HCT116 (cell line): Measurements from ENCODE around the gene KCNK2. TPM values are rescaled to one million over a fixed set of nuclear protein-coding genes. Genes with fewer than 3 reads are reported as not detected.

Experiments
- ATAC-seq: fragments of 200-7000 bp; cut with Tn5 transposase; 2 replicates; pipeline ENCODE4 v1.9.1; 2020; ENCODE audit warnings: mild to moderate bottlenecking, moderate library complexity
- BruUV-seq: library from RNA; stranded (reverse); fragments of 400-500 nt; replicated peaks from 2 replicates; lab custom pipeline; 2021; lab: Mats Ljungman, UMichigan
- CTCF ChIA-PET: fragments of 300-600 bp; sonication (Branson Sonifier 250); formaldehyde crosslinking; loops from one replicate; lab custom pipeline; 2021; ENCODE audit warnings: antibody characterized with exemption; lab: Charles Lee
- POLR2A ChIA-PET: fragments of 300-600, 350-600 bp; sonication (Branson Sonifier 250); formaldehyde crosslinking; loops from one replicate; lab custom pipeline; 2021; ENCODE audit warnings: antibody characterized with exemption; lab: Charles Lee
- RAD21 ChIA-PET, 2 experiments: fragments of 300-600 bp; sonication (Branson Sonifier 250); formaldehyde crosslinking; loops; one replicate each; lab custom pipeline; 2023; ENCODE audit warnings: low total read pairs in 2 of 2; ENCODE audit not compliant: uncharacterized antibody in 2 of 2, unreplicated experiment in 2 of 2, low non-redundant PET in 1 of 2; lab: Charles Lee
- DNase-seq: peaks from one replicate; pipeline ENCODE4 v3.0.0-alpha.2; 2010; ENCODE audit warnings: low read depth, low spot score
- H2AFZ ChIP-seq: fragments of 200-600 bp; shearing (Covaris generic), sonication (generic); 2 replicates; pipeline ENCODE4 v1.6.1; 2017; ENCODE audit warnings: low read depth, mixed run types, mixed read lengths, antibody characterized with exemption, low read length; ENCODE audit not compliant: poor library complexity, severe bottlenecking
- H3K27ac ChIP-seq: 2 replicates; pipeline ENCODE4 v1.5.1; 2012; ENCODE audit warnings: low read depth, low read length
- H3K27me3 ChIP-seq: fragments of 200-600 bp; sonication (generic); 2 replicates; pipeline ENCODE4 v1.6.1; 2016; ENCODE audit warnings: mixed run types, low read length, mixed read lengths; ENCODE audit not compliant: insufficient read depth
- H3K36me3 ChIP-seq, 2 experiments: fragments of 200-500 bp in 1 of 2; fragments of 200-600 bp in 1 of 2; sonication (Bioruptor generic) in 1 of 2; sonication (generic) in 1 of 2; 2 replicates each; pipeline versions ENCODE4 v1.5.1 to v1.6.1; 2014 to 2016; ENCODE audit warnings: low read length in 2 of 2, inconsistent platforms in 1 of 2, mixed read lengths in 1 of 2, mixed run types in 1 of 2; ENCODE audit not compliant: insufficient read depth in 2 of 2, control insufficient read depth in 1 of 2
- H3K4me1 ChIP-seq, 2 experiments: fragments of 200-600 bp in 1 of 2; sonication (generic) in 1 of 2; 2 replicates each; pipeline versions ENCODE4 v1.5.1 to v1.6.1; 2012 to 2017; ENCODE audit warnings: low read length in 2 of 2, inconsistent platforms in 1 of 2, mild to moderate bottlenecking in 1 of 2, mixed read lengths in 1 of 2, mixed run types in 1 of 2, moderate library complexity in 1 of 2; ENCODE audit not compliant: insufficient read depth in 2 of 2, control insufficient read depth in 1 of 2
- H3K4me2 ChIP-seq: fragments of 200-600 bp; sonication (generic); 2 replicates; pipeline ENCODE4 v1.6.1; 2017; ENCODE audit warnings: mixed run types, low read length, mixed read lengths
- H3K4me3 ChIP-seq, 2 experiments: fragments of 200-600 bp in 1 of 2; sonication (generic) in 1 of 2; replicated peaks in 1 of 2; 2 replicates each; pipeline ENCODE4 v1.5.1; 2011 to 2016; ENCODE audit warnings: low read length in 2 of 2, control low read depth in 1 of 2, low read depth in 1 of 2, mild to moderate bottlenecking in 1 of 2, mixed read lengths in 1 of 2, mixed run types in 1 of 2
- H3K79me2 ChIP-seq: fragments of 200-600 bp; sonication (generic); 2 replicates; pipeline ENCODE4 v1.6.1; 2017; ENCODE audit warnings: mild to moderate bottlenecking, mixed run types, low read length, moderate library complexity, mixed read lengths; ENCODE audit not compliant: insufficient read depth
- H3K9ac ChIP-seq: fragments of 200-600 bp; sonication (generic); 2 replicates; pipeline ENCODE4 v1.6.1; 2016; ENCODE audit warnings: low read length, mixed read lengths
- H3K9me2 ChIP-seq: fragments of 200-600 bp; sonication (generic), shearing (Covaris generic); 2 replicates; pipeline ENCODE4 v1.6.1; 2017; ENCODE audit warnings: mixed run types, mild to moderate bottlenecking, moderate library complexity; ENCODE audit not compliant: insufficient read depth
- H3K9me3 ChIP-seq, 2 experiments: fragments of 200-500 bp in 1 of 2; fragments of 200-600 bp in 1 of 2; sonication (Bioruptor generic) in 1 of 2; sonication (generic) in 1 of 2; 2 replicates each; pipeline ENCODE4 v1.6.1; 2014 to 2017; ENCODE audit warnings: low read length in 2 of 2, mixed read lengths in 2 of 2, inconsistent platforms in 1 of 2, low read depth in 1 of 2, mild to moderate bottlenecking in 1 of 2, mixed run types in 1 of 2, moderate library complexity in 1 of 2; ENCODE audit not compliant: control insufficient read depth in 1 of 2, insufficient read depth in 1 of 2
- H4K20me1 ChIP-seq: fragments of 200-600 bp; sonication (generic), shearing (Covaris generic); 2 replicates; pipeline ENCODE4 v1.6.1; 2017; ENCODE audit warnings: mixed run types, mild to moderate bottlenecking, moderate library complexity; ENCODE audit not compliant: insufficient read depth
- CEBPB ChIP-seq: IDR thresholded peaks from 2 replicates; pipeline ENCODE4 v1.6.1; 2012; ENCODE audit warnings: low read depth
- EGR1 ChIP-seq: IDR thresholded peaks from 2 replicates; pipeline ENCODE4 v1.6.1; 2012; ENCODE audit warnings: low read depth
- ELF1 ChIP-seq: IDR thresholded peaks from 2 replicates; pipeline ENCODE4 v1.6.1; 2012; ENCODE audit warnings: low read depth, borderline replicate concordance
- FOSL1 ChIP-seq: IDR thresholded peaks from 2 replicates; pipeline ENCODE4 v1.6.1; 2012; ENCODE audit warnings: low read depth
- JUND ChIP-seq: IDR thresholded peaks from 2 replicates; pipeline ENCODE4 v1.6.1; 2012
- POLR2A ChIP-seq: IDR thresholded peaks from 2 replicates; pipeline ENCODE4 v1.7.0; 2011; ENCODE audit warnings: borderline replicate concordance; ENCODE audit not compliant: insufficient read depth, insufficient read length; ENCODE audit errors: extremely low read depth
- RAD21 ChIP-seq: IDR thresholded peaks from 2 replicates; pipeline ENCODE4 v1.6.1; 2012; ENCODE audit warnings: low read depth, mild to moderate bottlenecking
- SIN3A ChIP-seq: IDR thresholded peaks from 2 replicates; pipeline ENCODE4 v1.6.1; 2012; ENCODE audit warnings: low read depth
- SP1 ChIP-seq: IDR thresholded peaks from 2 replicates; pipeline ENCODE4 v1.6.1; 2012; ENCODE audit warnings: low read depth
- TCF7L2 ChIP-seq: IDR thresholded peaks from 2 replicates; pipeline ENCODE4 v1.7.0; 2011; ENCODE audit warnings: borderline replicate concordance, inconsistent platforms; ENCODE audit not compliant: insufficient read depth, insufficient read length; ENCODE audit errors: extremely low read depth
- YY1 ChIP-seq: IDR thresholded peaks from 2 replicates; pipeline ENCODE4 v1.6.1; 2011; ENCODE audit warnings: low read length, low read depth, moderate library complexity, mild to moderate bottlenecking; ENCODE audit not compliant: insufficient replicate concordance; ENCODE audit errors: extremely low read depth
- ZFX ChIP-seq: fragments of 450-650 bp; IDR thresholded peaks from 2 replicates; pipeline ENCODE4 v1.6.1; 2017
- ZNF274 ChIP-seq: fragments of 200-500 bp; sonication (Bioruptor generic); IDR thresholded peaks from 2 replicates; pipeline ENCODE4 v1.6.1; 2014; ENCODE audit warnings: mild to moderate bottlenecking, low read depth, low read length, inconsistent platforms
- intact Hi-C: fragments of 100-400 bp; cut with micrococcal nuclease; formaldehyde crosslinking; loops from 2 replicates; pipeline ENCODE4 v1.10.0; 2022
- total RNA-seq: library from RNA; stranded (reverse); gene quantifications from one replicate; pipeline ENCODE4 v1.2.1, GENCODE V29; 2021; ENCODE audit not compliant: unreplicated experiment
- TF ChIP-seq, protein P1 (sequence below): IDR thresholded peaks from 2 replicates; pipeline ENCODE4 v1.6.1; 2012
- TF ChIP-seq, protein P2 (sequence below): IDR thresholded peaks from 2 replicates; pipeline ENCODE4 v1.6.1; 2012
- TF ChIP-seq, protein P3 (sequence below): IDR thresholded peaks from 2 replicates; pipeline ENCODE4 v1.6.1; 2012; ENCODE audit warnings: low read depth

The KCNK2 gene
- total RNA-seq, 1 experiment from 2014 or later = 0.27 TPM

DNA sequence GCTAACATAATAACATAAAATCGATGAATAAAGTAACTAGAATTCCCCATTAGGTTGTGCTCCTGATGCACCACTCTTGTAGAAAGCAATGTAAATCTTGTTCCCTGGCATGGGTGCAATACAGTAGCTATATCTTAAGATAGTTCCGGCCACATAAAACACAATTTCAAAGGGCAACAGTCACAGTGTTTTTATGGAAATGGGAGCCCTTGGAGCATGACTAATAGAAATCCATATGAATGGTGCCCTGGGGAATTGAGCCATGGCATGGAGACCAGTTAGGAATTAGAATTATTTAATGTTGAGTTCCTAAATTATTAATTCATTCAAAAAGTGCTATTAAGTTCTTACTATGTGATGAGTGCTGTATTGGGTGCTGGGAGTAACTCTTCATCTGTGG, 118.7 kb downstream of the KCNK2 start:
- ChIA-PET POLR2A (no interaction called here), RAD21 (no interaction called here), CTCF (no interaction called here)
- Histone ChIP-seq H4K20me1 (no peaks in the 10 kb centered on the region), H3K4me3 (no peak overlapping the region), H3K36me3 (no peaks in the 10 kb centered on the region), H3K4me2 (no peak overlapping the region), H2AFZ (no peak overlapping the region), H3K27ac (no peak overlapping the region), H3K27me3 (no peaks in the 10 kb centered on the region), H3K9ac (no peak overlapping the region), H3K79me2 (no peaks in the 10 kb centered on the region), H3K4me1 (no peaks in the 10 kb centered on the region), H3K9me2 (no peaks in the 10 kb centered on the region), H3K9me3 (no peaks in the 10 kb centered on the region)
- no peak for TF ChIP-seq SIN3A
- TF ChIP-seq RAD21 = no peak
- TF ChIP-seq SP1 = no peak
- TF ChIP-seq POLR2A = no peak
- TF ChIP-seq, protein P1, sequence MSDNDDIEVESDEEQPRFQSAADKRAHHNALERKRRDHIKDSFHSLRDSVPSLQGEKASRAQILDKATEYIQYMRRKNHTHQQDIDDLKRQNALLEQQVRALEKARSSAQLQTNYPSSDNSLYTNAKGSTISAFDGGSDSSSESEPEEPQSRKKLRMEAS = no peak
- no peak for TF ChIP-seq JUND
- TF ChIP-seq FOSL1 = no peak
- TF ChIP-seq YY1 = no peak
- no peak for TF ChIP-seq TCF7L2
- no peak for TF ChIP-seq ZNF274
- TF ChIP-seq, protein P2, sequence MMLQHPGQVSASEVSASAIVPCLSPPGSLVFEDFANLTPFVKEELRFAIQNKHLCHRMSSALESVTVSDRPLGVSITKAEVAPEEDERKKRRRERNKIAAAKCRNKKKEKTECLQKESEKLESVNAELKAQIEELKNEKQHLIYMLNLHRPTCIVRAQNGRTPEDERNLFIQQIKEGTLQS = no peak
- TF ChIP-seq, protein P3, sequence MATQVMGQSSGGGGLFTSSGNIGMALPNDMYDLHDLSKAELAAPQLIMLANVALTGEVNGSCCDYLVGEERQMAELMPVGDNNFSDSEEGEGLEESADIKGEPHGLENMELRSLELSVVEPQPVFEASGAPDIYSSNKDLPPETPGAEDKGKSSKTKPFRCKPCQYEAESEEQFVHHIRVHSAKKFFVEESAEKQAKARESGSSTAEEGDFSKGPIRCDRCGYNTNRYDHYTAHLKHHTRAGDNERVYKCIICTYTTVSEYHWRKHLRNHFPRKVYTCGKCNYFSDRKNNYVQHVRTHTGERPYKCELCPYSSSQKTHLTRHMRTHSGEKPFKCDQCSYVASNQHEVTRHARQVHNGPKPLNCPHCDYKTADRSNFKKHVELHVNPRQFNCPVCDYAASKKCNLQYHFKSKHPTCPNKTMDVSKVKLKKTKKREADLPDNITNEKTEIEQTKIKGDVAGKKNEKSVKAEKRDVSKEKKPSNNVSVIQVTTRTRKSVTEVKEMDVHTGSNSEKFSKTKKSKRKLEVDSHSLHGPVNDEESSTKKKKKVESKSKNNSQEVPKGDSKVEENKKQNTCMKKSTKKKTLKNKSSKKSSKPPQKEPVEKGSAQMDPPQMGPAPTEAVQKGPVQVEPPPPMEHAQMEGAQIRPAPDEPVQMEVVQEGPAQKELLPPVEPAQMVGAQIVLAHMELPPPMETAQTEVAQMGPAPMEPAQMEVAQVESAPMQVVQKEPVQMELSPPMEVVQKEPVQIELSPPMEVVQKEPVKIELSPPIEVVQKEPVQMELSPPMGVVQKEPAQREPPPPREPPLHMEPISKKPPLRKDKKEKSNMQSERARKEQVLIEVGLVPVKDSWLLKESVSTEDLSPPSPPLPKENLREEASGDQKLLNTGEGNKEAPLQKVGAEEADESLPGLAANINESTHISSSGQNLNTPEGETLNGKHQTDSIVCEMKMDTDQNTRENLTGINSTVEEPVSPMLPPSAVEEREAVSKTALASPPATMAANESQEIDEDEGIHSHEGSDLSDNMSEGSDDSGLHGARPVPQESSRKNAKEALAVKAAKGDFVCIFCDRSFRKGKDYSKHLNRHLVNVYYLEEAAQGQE = no peak
- TF ChIP-seq CEBPB = no peak
- no peak for TF ChIP-seq ELF1
- TF ChIP-seq ZFX = no peak
- no peak for TF ChIP-seq EGR1
- DNase-seq = no peak
- ATAC-seq = no peak
- intact Hi-C loops = no loop called here
- no TSS peak for BruUV-seq
